HEK293 (cell line): ENCODE data around the gene DOCK7.

Experiments used
- CTCF ChIA-PET: fragments of 350-600 bp; formaldehyde crosslinking; extraction: SDS; loops from one replicate; lab custom pipeline; 2021; ENCODE audit warnings: antibody characterized with exemption; lab: Yijun Ruan, JAX
- POLR2A ChIA-PET: fragments of 300-600 bp; formaldehyde crosslinking; extraction: SDS; loops from one replicate; lab custom pipeline; 2020; ENCODE audit warnings: antibody characterized with exemption, inconsistent platforms; lab: Yijun Ruan, JAX
- H3K27ac ChIP-seq: fragments of 200-500 bp; sonication (Bioruptor generic); 2 replicates; pipeline ENCODE4 v1.5.1; 2014; ENCODE audit warnings: low read depth, low read length, control low read depth, inconsistent platforms; ENCODE audit errors: extremely low read depth
- H3K36me3 ChIP-seq, 2 experiments: fragments of 200-500 bp in 1 of 2; sonication (Bioruptor generic) in 1 of 2; 1 replicate in 1 of 2; 2 replicates in 1 of 2; pipeline ENCODE4 v1.5.1; 2014 to 2017; ENCODE audit warnings: inconsistent platforms in 2 of 2, low read length in 2 of 2; ENCODE audit not compliant: control insufficient read depth in 2 of 2, insufficient read depth in 1 of 2
- H3K4me1 ChIP-seq: fragments of 200-500 bp; sonication (Bioruptor generic); 2 replicates; pipeline ENCODE4 v1.5.1; 2014; ENCODE audit warnings: mild to moderate bottlenecking, low read length, inconsistent platforms; ENCODE audit not compliant: control insufficient read depth, insufficient read depth
- H3K4me3 ChIP-seq: 2 replicates; pipeline ENCODE4 v1.5.1; 2011; ENCODE audit warnings: low read depth, mild to moderate bottlenecking, control low read depth, low read length, moderate library complexity
- H3K9me3 ChIP-seq: fragments of 200-500 bp; sonication (Bioruptor generic); 2 replicates; pipeline ENCODE4 v1.5.1; 2014; ENCODE audit warnings: low read depth, low read length, inconsistent platforms; ENCODE audit not compliant: control insufficient read depth, insufficient read depth
- GLI4 ChIP-seq: fragments of 450-650 bp; formaldehyde crosslinking; IDR thresholded peaks from 2 replicates; pipeline ENCODE4 v1.5.1; 2016; ENCODE audit warnings: missing biosample characterization, missing genetic modification characterization
- GLIS2 ChIP-seq: fragments of 450-650 bp; formaldehyde crosslinking; IDR thresholded peaks from 2 replicates; pipeline ENCODE4 v1.5.1; 2016; ENCODE audit warnings: missing biosample characterization, missing genetic modification characterization
- MZF1 ChIP-seq: fragments of 450-650 bp; formaldehyde crosslinking; IDR thresholded peaks from 2 replicates; pipeline ENCODE4 v1.5.1; 2017; ENCODE audit warnings: missing biosample characterization, missing genetic modification characterization, borderline replicate concordance
- ZBTB17 ChIP-seq: fragments of 450-650 bp; formaldehyde crosslinking; IDR thresholded peaks from 2 replicates; pipeline ENCODE4 v1.5.1; 2016; ENCODE audit warnings: missing biosample characterization, missing genetic modification characterization
- ZBTB7A ChIP-seq: fragments of 450-650 bp; formaldehyde crosslinking; IDR thresholded peaks from 2 replicates; pipeline ENCODE4 v1.5.1; 2016; ENCODE audit warnings: low read depth, missing biosample characterization, missing genetic modification characterization
- ZFP37 ChIP-seq: fragments of 450-650 bp; formaldehyde crosslinking; IDR thresholded peaks from 2 replicates; pipeline ENCODE4 v1.5.1; 2016; ENCODE audit warnings: missing biosample characterization, missing genetic modification characterization
- ZNF211 ChIP-seq: fragments of 450-650 bp; formaldehyde crosslinking; IDR thresholded peaks from 2 replicates; pipeline ENCODE4 v1.5.1; 2016; ENCODE audit warnings: low read depth, missing biosample characterization, missing genetic modification characterization
- ZNF214 ChIP-seq: fragments of 450-650 bp; formaldehyde crosslinking; IDR thresholded peaks from 2 replicates; pipeline ENCODE4 v1.5.1; 2017; ENCODE audit warnings: missing biosample characterization, mild to moderate bottlenecking, missing genetic modification characterization, borderline replicate concordance
- ZNF248 ChIP-seq: fragments of 450-650 bp; formaldehyde crosslinking; IDR thresholded peaks from 2 replicates; pipeline ENCODE4 v1.5.1; 2017; ENCODE audit warnings: missing biosample characterization, missing genetic modification characterization
- ZNF518A ChIP-seq: fragments of 450-650 bp; formaldehyde crosslinking; conservative IDR thresholded peaks from 2 replicates; pipeline ENCODE4 v1.5.1; 2016; ENCODE audit warnings: low read depth, missing biosample characterization, missing genetic modification characterization
- ZNF544 ChIP-seq: fragments of 450-650 bp; formaldehyde crosslinking; IDR thresholded peaks from 2 replicates; pipeline ENCODE4 v1.5.0; 2017; ENCODE audit warnings: missing biosample characterization, missing genetic modification characterization
- ZNF621 ChIP-seq: fragments of 450-650 bp; formaldehyde crosslinking; IDR thresholded peaks from 2 replicates; pipeline ENCODE4 v1.5.1; 2017; ENCODE audit warnings: missing biosample characterization, missing genetic modification characterization
- ZNF660 ChIP-seq: fragments of 450-650 bp; IDR thresholded peaks from 2 replicates; pipeline ENCODE4 v1.5.1; 2018; ENCODE audit warnings: missing biosample characterization, mild to moderate bottlenecking, missing genetic modification characterization
- TF ChIP-seq, protein P1 (sequence below): fragments of 450-650 bp; formaldehyde crosslinking; IDR thresholded peaks from 2 replicates; pipeline ENCODE4 v1.5.1; 2016; ENCODE audit warnings: missing biosample characterization, missing genetic modification characterization
- TF ChIP-seq, protein P2 (sequence below): fragments of 450-650 bp; formaldehyde crosslinking; IDR thresholded peaks from 2 replicates; pipeline ENCODE4 v1.5.1; 2017; ENCODE audit warnings: missing biosample characterization, missing genetic modification characterization

The DOCK7 gene

GRCh38 chr1:62420214-62420613 lies 268.0 kb downstream of the DOCK7 start:
- H3K4me3 ChIP-seq: no peak overlapping the region
- H3K9me3 ChIP-seq: no peaks in the 10 kb centered on the region
- ChIA-PET POLR2A (no interaction called here), CTCF (interaction anchor here (0.7 kb wide), 1 partner anchor 236 kb away, joined by 6 read pairs; no protein-coding TSS in a partner anchor)
- no peaks in the 10 kb centered on the region for H3K36me3 ChIP-seq
- H3K4me1 ChIP-seq: no peaks in the 10 kb centered on the region
- H3K27ac ChIP-seq: no peak overlapping the region
- TF ChIP-seq ZNF544 (no peak), GLI4 (tag by site-specific recombination) (no peak), ZNF248 (tag by site-specific recombination) (no peak), ZNF660 (tag by site-specific recombination) (no peak), ZNF211 (no peak), ZBTB7A (tag by site-specific recombination) (no peak), ZFP37 (tag by site-specific recombination) (no peak), GLIS2 (tag by site-specific recombination) (no peak), ZNF621 (tag by site-specific recombination) (no peak)
- TF ChIP-seq, protein P1, sequence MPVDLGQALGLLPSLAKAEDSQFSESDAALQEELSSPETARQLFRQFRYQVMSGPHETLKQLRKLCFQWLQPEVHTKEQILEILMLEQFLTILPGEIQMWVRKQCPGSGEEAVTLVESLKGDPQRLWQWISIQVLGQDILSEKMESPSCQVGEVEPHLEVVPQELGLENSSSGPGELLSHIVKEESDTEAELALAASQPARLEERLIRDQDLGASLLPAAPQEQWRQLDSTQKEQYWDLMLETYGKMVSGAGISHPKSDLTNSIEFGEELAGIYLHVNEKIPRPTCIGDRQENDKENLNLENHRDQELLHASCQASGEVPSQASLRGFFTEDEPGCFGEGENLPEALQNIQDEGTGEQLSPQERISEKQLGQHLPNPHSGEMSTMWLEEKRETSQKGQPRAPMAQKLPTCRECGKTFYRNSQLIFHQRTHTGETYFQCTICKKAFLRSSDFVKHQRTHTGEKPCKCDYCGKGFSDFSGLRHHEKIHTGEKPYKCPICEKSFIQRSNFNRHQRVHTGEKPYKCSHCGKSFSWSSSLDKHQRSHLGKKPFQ: no peak
- TF ChIP-seq, all 188 proteins: peak for 0

- Histone ChIP-seq H3K27ac (no peak overlapping the region), H3K36me3 (no peaks in the 10 kb centered on the region), H3K4me3 (no peak overlapping the region), H3K4me1 (no peaks in the 10 kb centered on the region), H3K9me3 (no peaks in the 10 kb centered on the region)
- CTCF ChIA-PET: interaction anchor here (0.9 to 3.1 kb wide), 2 partner anchors 11 to 26 kb away, joined by 9 to 16 read pairs; no protein-coding TSS in a partner anchor
- TF ChIP-seq, protein P2, sequence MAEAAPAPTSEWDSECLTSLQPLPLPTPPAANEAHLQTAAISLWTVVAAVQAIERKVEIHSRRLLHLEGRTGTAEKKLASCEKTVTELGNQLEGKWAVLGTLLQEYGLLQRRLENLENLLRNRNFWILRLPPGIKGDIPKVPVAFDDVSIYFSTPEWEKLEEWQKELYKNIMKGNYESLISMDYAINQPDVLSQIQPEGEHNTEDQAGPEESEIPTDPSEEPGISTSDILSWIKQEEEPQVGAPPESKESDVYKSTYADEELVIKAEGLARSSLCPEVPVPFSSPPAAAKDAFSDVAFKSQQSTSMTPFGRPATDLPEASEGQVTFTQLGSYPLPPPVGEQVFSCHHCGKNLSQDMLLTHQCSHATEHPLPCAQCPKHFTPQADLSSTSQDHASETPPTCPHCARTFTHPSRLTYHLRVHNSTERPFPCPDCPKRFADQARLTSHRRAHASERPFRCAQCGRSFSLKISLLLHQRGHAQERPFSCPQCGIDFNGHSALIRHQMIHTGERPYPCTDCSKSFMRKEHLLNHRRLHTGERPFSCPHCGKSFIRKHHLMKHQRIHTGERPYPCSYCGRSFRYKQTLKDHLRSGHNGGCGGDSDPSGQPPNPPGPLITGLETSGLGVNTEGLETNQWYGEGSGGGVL (tag by site-specific recombination): 0 out of 2 replicates have a peak, but pooled peaks have one; percentile 14
- TF ChIP-seq ZBTB17 (tag by site-specific recombination) (0 out of 2 replicates have a peak, but pooled peaks have one; percentile 44), MZF1 (tag by site-specific recombination) (no peak), ZNF518A (tag by site-specific recombination) (no peak), ZNF214 (tag by site-specific recombination) (peak; percentile 90)
- POLR2A ChIA-PET: interaction anchor here (0.6 kb wide), 1 partner anchor 18 kb away, joined by 3 read pairs; no protein-coding TSS in a partner anchor
These were observed 270.7 kb downstream of the DOCK7 start for GRCh38 chr1:62417351-62417999.
